ENCODE results near the gene MAP3K20.
"Not testable (repeated sequence)": the region's sequence is repeated elsewhere in the genome, so short reads cannot be mapped to it uniquely, and the experiment has no call there.

Gene MAP3K20

DNA sequence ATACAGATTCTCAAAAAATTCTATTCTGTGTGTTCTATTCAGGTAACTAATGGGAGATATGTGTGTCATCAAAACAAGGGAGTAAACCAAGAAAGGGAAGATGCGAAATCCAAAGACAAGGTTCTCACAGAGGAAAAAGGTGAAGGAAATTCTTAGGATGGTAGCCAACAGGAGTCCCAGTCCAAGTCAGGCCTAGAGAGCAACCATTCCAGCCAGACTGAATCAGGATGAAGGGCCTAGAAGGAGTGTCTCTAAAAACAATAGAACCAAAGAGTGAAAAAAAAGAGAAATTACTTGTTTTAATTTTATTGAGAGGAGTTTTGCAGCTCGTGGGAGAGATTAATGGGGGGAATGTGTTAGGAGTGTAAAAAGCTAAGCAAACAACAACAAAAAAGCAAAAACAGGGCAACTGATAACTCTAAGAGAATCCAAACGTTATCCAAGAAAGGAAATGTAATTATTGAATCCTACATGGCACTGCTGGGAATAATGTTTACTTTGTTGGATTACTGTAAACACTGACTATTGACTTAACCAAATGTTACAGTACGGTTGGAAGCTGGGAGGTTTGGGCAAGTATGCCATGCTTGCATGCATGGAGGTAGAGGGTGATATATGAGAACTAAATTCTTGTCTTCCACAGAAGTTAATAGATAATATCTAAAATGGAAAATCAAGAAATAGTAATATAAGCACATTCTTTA, 12.3 kb downstream of the MAP3K20 start:
- DNase-seq: no peak

DNA sequence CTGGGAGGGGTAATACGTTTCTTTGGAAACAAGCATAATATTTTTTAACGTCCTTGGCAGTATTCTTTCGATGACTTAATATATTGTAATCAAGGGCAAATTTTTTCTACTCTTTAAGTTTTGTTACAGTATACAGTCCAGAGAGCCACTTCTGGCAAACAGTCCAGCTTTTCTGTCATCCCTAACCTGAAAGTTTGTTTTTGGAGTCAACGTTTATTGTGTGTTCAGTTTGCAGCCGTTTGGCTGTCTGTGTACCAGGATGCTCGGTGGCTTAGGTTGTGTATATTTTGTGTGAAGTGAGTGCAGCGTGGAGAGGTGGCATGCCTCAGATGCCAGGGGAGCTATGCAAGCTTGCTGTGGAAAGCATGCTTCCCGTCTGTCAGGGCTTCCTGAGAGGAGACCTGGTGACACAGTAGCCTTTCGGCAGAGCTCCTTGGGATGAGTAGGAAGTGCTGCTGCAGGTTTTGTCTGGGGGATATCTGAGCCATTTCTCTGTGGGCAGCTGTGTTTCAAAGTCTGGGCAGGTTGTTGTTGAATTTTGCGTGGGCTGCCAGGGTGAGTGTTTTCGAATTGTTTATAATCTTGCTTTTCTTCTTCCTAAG, 14.7 kb downstream of the MAP3K20 start:
- no peak for DNase-seq

- no peak for DNase-seq
Observed at GRCh38 chr2:173090973-173091660, 15.5 kb downstream of the MAP3K20 start.

GRCh38 chr2:173091910-173092309, 16.3 kb downstream of the MAP3K20 start:
- DNase-seq: no peak

- no peak for DNase-seq
Observed at GRCh38 chr2:173092844-173093402, 17.3 kb downstream of the MAP3K20 start.

GRCh38 chr2:173093617-173094016, 18.0 kb downstream of the MAP3K20 start:
- DNase-seq: not testable (repeated sequence)

DNA sequence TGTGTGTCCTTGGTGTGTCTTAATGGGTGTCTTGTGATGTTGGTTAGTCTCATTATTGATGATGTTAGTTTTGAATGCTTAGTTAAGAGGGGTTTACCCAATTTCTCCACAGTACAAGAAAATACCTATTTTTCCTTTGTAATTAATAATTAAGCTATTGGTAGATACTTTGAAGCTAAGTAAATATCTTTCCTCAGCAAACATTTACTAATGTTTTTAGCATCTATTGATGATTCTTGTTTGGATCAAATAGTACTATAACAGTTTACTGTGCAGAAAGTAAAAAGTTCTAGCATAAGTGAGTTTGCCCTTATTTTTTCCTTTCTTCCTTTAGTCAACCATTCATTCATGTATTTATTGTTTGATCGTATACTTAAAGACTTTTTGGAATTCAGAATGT, 19.1 kb downstream of the MAP3K20 start:
- DNase-seq: no peak

DNA sequence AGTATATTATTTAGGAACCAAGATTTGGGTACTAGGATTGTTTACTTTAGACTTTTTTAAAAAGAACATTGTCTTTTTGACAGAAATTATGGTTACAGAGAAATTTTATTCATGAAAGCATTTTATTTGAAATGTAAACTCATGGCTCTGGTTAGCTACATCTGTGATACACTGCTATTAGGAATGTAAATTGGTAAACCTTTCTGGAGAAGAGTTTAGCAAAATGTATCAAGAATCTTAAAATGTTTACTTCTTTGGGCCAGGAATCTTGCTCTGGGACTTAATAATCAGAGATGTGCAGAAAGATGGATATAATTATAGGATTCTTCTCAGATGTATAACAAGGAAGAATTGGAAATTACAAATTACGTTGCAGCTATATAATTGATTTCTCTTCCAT, 19.7 kb downstream of the MAP3K20 start:
- no peak for DNase-seq

DNA sequence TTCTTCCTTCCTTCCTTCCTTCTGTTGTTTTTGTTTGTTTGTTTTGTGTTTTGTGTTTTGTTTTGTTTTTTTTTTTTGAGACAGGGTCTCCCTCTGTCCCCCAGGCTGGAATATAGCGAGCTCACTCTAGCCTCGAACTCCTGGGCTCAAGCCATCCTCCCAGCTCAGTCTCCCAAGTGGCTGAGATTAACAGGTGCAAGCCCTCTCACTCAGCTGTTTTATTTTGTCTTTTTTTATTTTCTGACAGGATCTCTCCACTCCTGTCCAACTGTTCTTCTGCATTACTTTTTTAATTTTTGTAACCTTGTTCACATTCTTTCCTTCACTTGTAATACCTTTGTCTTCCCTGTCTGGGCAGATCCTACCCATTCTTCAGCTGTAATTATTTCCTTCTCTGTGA, 23.6 kb downstream of the MAP3K20 start:
- no peak for DNase-seq

DNA sequence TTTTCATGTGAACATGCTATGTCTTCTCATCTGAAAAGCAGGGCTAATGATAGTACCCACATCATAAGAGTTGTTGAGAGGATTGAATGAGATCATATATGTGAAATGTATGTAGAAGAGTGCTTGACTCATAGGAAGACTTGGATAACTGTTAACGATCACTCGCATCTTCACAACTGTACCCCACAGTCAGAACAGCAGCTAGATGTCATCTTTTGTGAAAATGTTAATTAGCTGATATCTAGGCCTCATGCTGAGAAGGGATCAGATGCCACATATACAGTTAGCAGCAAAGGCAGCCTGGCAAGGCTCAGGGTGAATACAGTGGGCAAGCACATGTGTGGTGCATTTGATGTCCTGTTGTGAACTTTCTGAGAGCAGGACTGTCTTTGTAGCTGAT, 24.2 kb downstream of the MAP3K20 start:
- DNase-seq: no peak

- DNase-seq: no peak
Observed at GRCh38 chr2:173101687-173102086, 26.0 kb downstream of the MAP3K20 start.

GRCh38 chr2:173104156-173104555, 28.5 kb downstream of the MAP3K20 start:
- no peak for DNase-seq

GRCh38 chr2:173106959-173107628, 31.4 kb downstream of the MAP3K20 start:
- no peak for DNase-seq

DNA sequence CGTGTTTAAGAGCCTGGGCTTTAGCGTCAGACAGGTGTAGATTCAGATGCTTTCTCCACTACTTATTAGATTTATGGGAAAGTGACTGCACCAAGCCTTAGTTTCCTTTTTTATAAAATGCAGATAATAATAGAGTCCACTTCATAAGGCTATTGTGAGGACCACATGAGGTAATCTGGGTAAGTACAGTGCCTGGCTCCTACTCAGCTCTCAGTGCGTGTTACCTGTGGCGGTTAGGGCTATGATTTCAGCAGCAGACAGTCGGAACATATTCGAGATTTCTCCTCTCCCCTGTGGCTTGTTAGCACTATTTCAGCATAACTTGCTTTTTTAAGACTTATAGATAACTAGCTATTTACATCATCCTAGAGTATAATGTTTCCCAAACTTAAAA, 32.0 kb downstream of the MAP3K20 start:
- DNase-seq: no peak

DNA sequence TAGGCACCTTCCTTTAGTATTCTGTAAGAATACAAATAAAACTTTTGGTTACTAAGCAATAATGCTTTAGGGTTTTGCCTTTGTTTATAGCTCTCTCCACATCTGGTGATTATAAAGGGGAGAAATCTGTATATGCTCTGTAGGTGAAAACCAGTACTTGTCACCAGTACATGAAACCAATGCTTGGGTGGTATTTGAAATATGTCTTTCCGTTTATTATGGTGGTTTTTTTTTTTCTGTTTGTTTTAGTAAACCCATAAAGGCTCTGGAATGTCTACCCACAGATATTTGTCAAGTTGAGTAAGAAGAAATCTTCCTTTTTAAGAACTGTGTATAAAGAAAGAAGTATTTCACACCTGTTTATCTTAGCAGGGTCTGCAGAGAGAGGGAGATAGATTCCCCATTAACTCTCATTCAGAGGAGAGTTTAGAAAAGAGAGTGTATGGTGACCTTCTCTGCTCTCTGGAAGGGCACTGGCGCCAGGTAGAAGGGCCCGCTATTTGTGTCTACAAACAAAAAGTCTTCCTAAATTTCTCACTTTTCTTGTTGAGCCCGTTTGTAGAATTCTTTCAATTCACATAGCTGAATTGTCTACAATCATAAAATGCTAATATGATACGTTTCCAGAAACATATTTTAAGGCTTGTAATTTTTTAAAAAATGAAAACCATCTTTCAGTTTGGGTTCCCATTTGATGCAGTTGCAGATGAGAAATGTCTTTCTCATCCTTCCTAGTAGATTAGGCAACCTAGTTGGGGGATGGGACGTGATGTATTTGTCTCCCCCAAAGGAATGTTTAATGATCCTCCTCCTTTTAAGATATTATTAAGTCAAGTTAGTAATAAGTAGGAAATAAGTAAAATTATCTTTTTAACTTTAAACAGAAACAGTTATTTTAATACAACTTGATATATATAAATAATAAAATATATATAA, 33.9 kb downstream of the MAP3K20 start:
- DNase-seq: no peak

GRCh38 chr2:173117678-173118077, 42.0 kb downstream of the MAP3K20 start:
- DNase-seq: no peak

DNA sequence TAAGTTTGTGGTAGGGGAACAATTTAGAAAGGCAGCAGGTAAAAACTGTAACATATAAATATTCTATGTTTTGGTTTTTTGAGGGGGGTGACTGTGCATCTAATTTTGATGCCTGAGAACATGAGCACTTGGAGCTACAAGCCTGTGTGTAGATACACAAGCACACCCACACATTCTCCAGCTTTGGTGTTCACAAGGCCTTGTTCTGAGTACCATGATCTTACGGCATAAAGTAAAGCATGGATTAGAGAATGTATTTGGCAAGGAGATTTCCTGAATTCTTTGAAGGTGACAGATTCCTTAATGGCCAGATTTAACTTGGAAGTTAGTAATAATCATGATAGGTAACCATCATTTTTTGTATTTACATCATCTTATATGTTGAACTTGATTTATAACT, 42.7 kb downstream of the MAP3K20 start:
- DNase-seq: no peak

DNA sequence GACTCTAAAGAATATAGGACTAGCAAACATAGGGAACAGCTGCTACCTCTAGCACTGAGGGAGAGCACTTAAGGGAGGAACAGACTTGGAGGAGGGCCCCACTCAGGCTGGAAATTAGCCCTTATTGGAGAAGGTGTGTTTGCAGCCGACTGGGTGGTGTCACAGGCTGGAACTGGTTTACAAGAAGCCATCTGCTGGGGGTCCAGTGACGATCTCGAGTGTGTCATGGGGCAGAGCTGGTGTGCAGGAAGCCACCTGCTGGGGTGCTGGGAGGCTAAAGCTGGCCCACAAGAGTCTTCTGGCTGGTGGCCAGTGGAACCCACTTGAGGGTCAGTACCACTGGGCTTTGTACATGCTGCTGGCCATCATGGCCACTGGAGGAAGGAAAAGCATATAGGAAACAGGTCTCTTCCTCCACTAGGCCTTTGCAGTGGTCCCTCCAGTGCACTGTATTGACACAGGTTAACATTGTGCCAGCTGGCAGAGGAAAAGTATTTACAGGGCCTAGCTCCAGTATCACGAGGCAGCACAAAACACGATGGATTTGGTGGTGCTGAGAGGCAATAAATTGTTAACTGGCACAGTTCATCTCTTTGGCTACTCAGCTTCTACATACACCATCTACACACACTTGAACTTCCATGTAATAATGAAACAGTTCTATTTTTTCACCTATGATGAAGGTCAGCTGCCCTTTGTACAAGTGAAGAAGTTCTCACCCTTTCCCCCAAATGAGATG, 43.6 kb downstream of the MAP3K20 start:
- DNase-seq: no peak

GRCh38 chr2:173119944-173120343, 44.3 kb downstream of the MAP3K20 start:
- DNase-seq: no peak

GRCh38 chr2:173122936-173123335, 47.3 kb downstream of the MAP3K20 start:
- no peak for DNase-seq

- DNase-seq: no peak
Observed at GRCh38 chr2:173124441-173124840, 48.8 kb downstream of the MAP3K20 start.

- no peak for DNase-seq
Observed at GRCh38 chr2:173126819-173127218, 51.2 kb downstream of the MAP3K20 start.

Data from GDM1 (cell line).